ENCODE measurements around the gene LGALS7B.
"Not testable (repeated sequence)": the region's sequence is repeated elsewhere in the genome, so short reads cannot be mapped to it uniquely, and the experiment has no call there.

Gene LGALS7B

GRCh38 chr19:38797781-38798180, 8.8 kb downstream of the LGALS7B start:
- DNase-seq = not testable (repeated sequence)

- no peak for DNase-seq
Measured at GRCh38 chr19:38799104-38799503, 10.1 kb downstream of the LGALS7B start.

GRCh38 chr19:38800577-38801347, 11.8 kb downstream of the LGALS7B start:
- no peak for DNase-seq

- DNase-seq = no peak
Measured at GRCh38 chr19:38801359-38802095, 12.5 kb downstream of the LGALS7B start.

GRCh38 chr19:38803543-38803942, 14.5 kb downstream of the LGALS7B start:
- DNase-seq = no peak

GRCh38 chr19:38805180-38805579, 16.2 kb downstream of the LGALS7B start:
- DNase-seq = no peak

- DNase-seq = no peak
Measured at GRCh38 chr19:38806371-38806770, 17.4 kb downstream of the LGALS7B start.

GRCh38 chr19:38807374-38808098, 18.5 kb downstream of the LGALS7B start:
- not testable (repeated sequence) for DNase-seq

GRCh38 chr19:38808741-38809140, 19.7 kb downstream of the LGALS7B start:
- no peak for DNase-seq

- DNase-seq = no peak
Measured at GRCh38 chr19:38809592-38810252, 20.7 kb downstream of the LGALS7B start.

GRCh38 chr19:38812009-38812840, 23.2 kb downstream of the LGALS7B start:
- DNase-seq = no peak

- DNase-seq = no peak
Measured at GRCh38 chr19:38812841-38813320, 23.9 kb downstream of the LGALS7B start, which contains the start of gene LGALS4. TSS of gene LGALS4 (minus strand) at chr19:38812945. CDS start at chr19:38812886, 59 bp downstream.

GRCh38 chr19:38813323-38813722, 24.3 kb downstream of the LGALS7B start:
- DNase-seq = no peak

GRCh38 chr19:38813932-38814331, 24.9 kb downstream of the LGALS7B start:
- DNase-seq = not testable (repeated sequence)

GRCh38 chr19:38815059-38816001, 26.3 kb downstream of the LGALS7B start:
- DNase-seq = no peak

GRCh38 chr19:38816131-38816750, 27.2 kb downstream of the LGALS7B start:
- no peak for DNase-seq

- DNase-seq = no peak
Measured at GRCh38 chr19:38817081-38817480, 28.1 kb downstream of the LGALS7B start.

- no peak for DNase-seq
Measured at GRCh38 chr19:38819231-38819920, 30.4 kb downstream of the LGALS7B start.

GRCh38 chr19:38821230-38821825, 32.3 kb downstream of the LGALS7B start:
- not testable (repeated sequence) for DNase-seq
